ENCODE data around the gene RPL15. TPM values are rescaled to one million over a fixed set of nuclear protein-coding genes. Genes with fewer than 3 reads are reported as not detected.
A peak's percentile ranks its signal among the peaks of the same experiment; 100 is the strongest.

RPL15 gene
- total RNA-seq, 1 experiment from 2014 or later, result 864 TPM

DNA sequence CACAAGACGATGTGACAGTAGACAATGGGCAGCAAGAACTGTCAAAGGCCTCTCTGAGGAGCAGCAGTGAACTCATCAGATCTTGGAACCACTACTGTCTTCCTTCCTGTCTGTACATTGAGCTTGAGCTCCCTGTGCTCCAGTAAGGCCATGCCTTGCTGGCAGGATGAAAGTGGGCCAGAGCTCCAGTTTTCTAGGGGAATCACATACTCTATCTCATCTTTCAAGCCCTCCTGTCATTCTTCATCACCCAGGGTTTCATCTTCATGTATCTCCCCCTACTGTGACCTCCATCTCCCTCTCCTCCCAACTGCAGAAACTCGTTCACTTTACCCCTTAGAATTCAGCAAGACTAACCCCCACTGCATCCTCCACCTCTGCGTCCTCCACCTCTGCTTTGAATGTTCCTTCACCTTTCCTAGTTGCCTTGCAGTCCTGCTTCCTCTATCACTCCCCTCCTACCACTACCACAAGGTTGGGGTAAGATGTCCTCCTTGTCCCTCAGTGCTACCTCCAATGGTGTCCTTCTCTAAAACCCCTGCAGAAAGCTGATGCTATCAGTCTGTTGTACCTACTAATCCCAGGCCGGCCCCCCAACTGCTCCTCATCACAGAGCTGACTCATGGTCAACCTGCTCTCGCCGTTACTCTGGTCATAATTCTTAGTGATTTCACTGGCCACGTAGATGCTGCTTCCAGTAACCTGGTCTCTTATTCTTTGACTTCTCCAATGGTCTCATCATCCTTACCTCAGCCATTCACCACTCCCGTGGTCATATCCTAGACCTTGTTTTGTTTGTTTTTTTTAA, 22.5 kb upstream of the RPL15 start:
- ATAC-seq (peak; percentile 24), DNase-seq (ENCODE audit: low read depth, low spot score) (no peak)
- H3K4me1 ChIP-seq (ENCODE audit: control insufficient read depth, insufficient read depth, low read length), result no peaks in the 10 kb centered on the region
- intact Hi-C loops (cut with micrococcal nuclease; ENCODE audit: unreplicated experiment), result no loop called here
- H3K27me3 ChIP-seq (ENCODE audit: control insufficient read depth, insufficient read depth, low read length), result no peaks in the 10 kb centered on the region
- H3K9me3 ChIP-seq (ENCODE audit: control insufficient read depth, insufficient read depth, low read depth, low read length), result no peaks in the 10 kb centered on the region
- BruUV-seq (replicated peaks), result no TSS peak
- ChIA-PET POLR2A (interaction anchor here (0.6 kb wide), 2 partner anchors 297 to 672 kb away, joined by 4 read pairs; no protein-coding TSS in a partner anchor), CTCF (no interaction called here)
- H3K36me3 ChIP-seq (ENCODE audit: control insufficient read depth, insufficient read depth, low read length), result 0 out of 2 replicates have a peak, but pooled peaks cover 2% of the 10 kb centered on the region
- no peak overlapping the region for H3K4me3 ChIP-seq (ENCODE audit: low read depth in 2 of 2, low read length in 2 of 2)
- TF ChIP-seq SIN3A (IDR thresholded peaks at IDR 0.05; ENCODE audit: borderline replicate concordance, insufficient read depth, low read depth, low read length) (no peak), POLR2AphosphoS5 (IDR thresholded peaks at IDR 0.05; ENCODE audit: low read depth, low read length) (no peak), TCF7L2 (IDR thresholded peaks at IDR 0.05; ENCODE audit: low read depth, low read length) (no peak)
- TF ChIP-seq, protein P1, sequence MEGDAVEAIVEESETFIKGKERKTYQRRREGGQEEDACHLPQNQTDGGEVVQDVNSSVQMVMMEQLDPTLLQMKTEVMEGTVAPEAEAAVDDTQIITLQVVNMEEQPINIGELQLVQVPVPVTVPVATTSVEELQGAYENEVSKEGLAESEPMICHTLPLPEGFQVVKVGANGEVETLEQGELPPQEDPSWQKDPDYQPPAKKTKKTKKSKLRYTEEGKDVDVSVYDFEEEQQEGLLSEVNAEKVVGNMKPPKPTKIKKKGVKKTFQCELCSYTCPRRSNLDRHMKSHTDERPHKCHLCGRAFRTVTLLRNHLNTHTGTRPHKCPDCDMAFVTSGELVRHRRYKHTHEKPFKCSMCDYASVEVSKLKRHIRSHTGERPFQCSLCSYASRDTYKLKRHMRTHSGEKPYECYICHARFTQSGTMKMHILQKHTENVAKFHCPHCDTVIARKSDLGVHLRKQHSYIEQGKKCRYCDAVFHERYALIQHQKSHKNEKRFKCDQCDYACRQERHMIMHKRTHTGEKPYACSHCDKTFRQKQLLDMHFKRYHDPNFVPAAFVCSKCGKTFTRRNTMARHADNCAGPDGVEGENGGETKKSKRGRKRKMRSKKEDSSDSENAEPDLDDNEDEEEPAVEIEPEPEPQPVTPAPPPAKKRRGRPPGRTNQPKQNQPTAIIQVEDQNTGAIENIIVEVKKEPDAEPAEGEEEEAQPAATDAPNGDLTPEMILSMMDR (IDR thresholded peaks at IDR 0.05), result no peak
- TF ChIP-seq, protein P2, sequence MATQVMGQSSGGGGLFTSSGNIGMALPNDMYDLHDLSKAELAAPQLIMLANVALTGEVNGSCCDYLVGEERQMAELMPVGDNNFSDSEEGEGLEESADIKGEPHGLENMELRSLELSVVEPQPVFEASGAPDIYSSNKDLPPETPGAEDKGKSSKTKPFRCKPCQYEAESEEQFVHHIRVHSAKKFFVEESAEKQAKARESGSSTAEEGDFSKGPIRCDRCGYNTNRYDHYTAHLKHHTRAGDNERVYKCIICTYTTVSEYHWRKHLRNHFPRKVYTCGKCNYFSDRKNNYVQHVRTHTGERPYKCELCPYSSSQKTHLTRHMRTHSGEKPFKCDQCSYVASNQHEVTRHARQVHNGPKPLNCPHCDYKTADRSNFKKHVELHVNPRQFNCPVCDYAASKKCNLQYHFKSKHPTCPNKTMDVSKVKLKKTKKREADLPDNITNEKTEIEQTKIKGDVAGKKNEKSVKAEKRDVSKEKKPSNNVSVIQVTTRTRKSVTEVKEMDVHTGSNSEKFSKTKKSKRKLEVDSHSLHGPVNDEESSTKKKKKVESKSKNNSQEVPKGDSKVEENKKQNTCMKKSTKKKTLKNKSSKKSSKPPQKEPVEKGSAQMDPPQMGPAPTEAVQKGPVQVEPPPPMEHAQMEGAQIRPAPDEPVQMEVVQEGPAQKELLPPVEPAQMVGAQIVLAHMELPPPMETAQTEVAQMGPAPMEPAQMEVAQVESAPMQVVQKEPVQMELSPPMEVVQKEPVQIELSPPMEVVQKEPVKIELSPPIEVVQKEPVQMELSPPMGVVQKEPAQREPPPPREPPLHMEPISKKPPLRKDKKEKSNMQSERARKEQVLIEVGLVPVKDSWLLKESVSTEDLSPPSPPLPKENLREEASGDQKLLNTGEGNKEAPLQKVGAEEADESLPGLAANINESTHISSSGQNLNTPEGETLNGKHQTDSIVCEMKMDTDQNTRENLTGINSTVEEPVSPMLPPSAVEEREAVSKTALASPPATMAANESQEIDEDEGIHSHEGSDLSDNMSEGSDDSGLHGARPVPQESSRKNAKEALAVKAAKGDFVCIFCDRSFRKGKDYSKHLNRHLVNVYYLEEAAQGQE (IDR thresholded peaks at IDR 0.05; ENCODE audit: insufficient read depth in 1 of 2, low read depth in 2 of 2, low read length in 1 of 2), result no peak
- in situ Hi-C loops (cut with HindIII; ENCODE audit: low pct_unique_long_range_greater_than_20kb, low sequenced_read_pairs), result no loop called here
- no peak overlapping the region for H3K27ac ChIP-seq (ENCODE audit: low read length)

DNA sequence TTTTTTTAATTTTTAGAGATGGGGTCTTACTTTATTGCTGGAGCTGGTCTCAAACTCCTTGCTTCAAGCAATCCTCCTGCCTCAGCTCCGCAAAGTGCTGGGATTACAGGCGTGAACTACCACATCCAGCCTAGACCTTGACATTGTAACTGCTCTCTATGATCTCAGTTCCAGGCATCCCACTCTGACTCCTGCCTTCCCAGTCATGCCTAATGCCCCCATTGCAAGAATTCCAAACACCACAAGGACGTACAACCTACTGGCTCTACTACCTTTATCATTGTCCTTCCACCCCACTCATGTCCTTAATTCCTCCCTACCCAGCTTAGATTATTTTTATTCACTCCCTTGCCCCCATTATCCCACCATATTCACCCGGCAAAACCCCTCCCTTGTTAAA, 21.8 kb upstream of the RPL15 start:
- ATAC-seq (no peak), DNase-seq (ENCODE audit: low read depth, low spot score) (no peak)
- Histone ChIP-seq H3K4me3 (ENCODE audit: low read depth in 2 of 2, low read length in 2 of 2) (no peak overlapping the region), H3K4me1 (ENCODE audit: control insufficient read depth, insufficient read depth, low read length) (no peaks in the 10 kb centered on the region), H3K9me3 (ENCODE audit: control insufficient read depth, insufficient read depth, low read depth, low read length) (no peaks in the 10 kb centered on the region), H3K27me3 (ENCODE audit: control insufficient read depth, insufficient read depth, low read length) (no peaks in the 10 kb centered on the region), H3K27ac (ENCODE audit: low read length) (no peak overlapping the region), H3K36me3 (ENCODE audit: control insufficient read depth, insufficient read depth, low read length) (0 out of 2 replicates have a peak, but pooled peaks cover 2% of the 10 kb centered on the region)
- ChIA-PET POLR2A (interaction anchor here (0.6 kb wide), 2 partner anchors 28 to 673 kb away, joined by 4 read pairs; no protein-coding TSS in a partner anchor), CTCF (no interaction called here)
- no TSS peak for BruUV-seq (replicated peaks)
- TF ChIP-seq, protein P1 (IDR thresholded peaks at IDR 0.05), result no peak
- TF ChIP-seq POLR2AphosphoS5 (IDR thresholded peaks at IDR 0.05; ENCODE audit: low read depth, low read length) (no peak), TCF7L2 (IDR thresholded peaks at IDR 0.05; ENCODE audit: low read depth, low read length) (no peak), SIN3A (IDR thresholded peaks at IDR 0.05; ENCODE audit: borderline replicate concordance, insufficient read depth, low read depth, low read length) (no peak)
- TF ChIP-seq, protein P2 (IDR thresholded peaks at IDR 0.05; ENCODE audit: insufficient read depth in 1 of 2, low read depth in 2 of 2, low read length in 1 of 2), result no peak
- intact Hi-C loops (cut with micrococcal nuclease; ENCODE audit: unreplicated experiment) (no loop called here), in situ Hi-C loops (cut with HindIII; ENCODE audit: low pct_unique_long_range_greater_than_20kb, low sequenced_read_pairs) (no loop called here)

Measured in Panc1 (cell line).